ENCODE results near the gene CLDN1.
A peak's percentile ranks its signal among the peaks of the same experiment; 100 is the strongest.

CLDN1 gene

DNA sequence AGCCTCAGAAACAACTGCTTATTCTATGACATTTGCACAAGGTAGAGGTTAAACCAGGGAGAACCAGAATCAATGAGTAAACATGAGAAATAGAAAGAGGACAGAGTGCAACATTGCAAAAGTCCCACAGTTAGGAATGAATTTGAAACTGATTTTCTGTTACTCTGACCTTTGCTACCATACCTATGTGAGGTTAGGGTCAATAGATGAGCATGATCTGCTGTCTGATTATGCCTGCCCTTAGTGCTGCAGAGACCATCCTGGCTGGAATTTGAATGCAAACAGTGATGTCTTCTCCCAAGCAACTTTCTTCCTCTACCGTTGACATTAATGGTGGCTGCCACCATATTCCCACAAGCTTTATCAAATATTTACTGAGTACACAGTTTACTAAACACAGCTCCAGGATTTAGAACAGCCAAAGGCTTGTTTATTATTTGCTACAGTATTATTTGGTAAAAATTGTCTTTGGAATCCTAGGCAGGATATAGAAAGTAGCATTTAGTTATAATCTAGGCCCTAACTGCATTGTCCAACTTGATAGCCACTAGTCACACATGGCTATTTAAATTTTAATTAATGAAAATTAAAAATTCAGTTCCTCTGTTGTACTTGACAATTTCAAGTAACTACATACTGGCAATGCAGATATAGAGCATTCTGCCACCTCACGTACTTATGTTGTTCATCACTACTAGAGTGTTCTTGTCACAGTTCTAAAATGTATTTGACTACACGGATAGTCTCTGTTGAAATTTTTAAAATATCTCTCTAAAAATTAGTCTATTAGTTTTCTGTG lies 8.9 kb upstream of the CLDN1 start:
- no peak for DNase-seq

DNA sequence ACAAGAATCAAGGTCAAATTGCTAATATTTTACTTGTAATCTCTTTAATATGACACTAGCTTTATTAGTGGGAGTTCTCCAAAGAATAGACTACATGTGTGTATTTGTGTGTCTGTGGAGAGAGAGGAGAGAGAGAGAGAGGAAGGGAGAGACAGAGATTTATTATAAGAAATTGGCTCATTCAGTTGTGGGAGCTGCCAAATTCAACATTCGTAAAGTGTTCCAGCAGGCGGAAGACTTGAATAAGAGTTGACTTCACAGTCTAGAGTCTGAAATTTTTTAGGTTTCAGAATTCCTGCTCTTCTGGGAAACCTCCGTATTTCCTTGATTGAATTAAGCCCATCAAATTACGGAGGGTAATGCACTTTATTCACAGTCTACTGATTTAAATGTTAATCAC lies 4.7 kb upstream of the CLDN1 start:
- no peak for DNase-seq

DNA sequence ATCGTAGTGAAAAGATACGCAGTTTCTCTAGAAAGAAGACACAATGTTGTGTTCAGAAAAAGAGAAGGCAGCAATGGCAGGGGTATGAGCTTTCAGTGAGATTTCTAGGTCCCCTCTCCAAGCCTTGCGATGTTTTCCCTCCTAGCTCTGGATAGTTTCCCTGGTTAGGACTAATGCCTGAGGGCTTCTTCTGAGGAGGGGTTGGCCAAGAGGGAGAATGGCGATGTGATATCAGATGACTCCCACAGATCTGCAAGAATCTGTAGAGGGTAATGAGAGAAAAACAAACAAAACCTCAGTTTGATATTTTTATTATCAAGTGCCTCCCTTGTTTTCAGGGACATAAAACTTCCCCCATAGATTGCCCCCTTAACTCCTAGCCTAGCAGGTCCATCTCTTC lies 4.1 kb upstream of the CLDN1 start:
- DNase-seq: no peak

DNA sequence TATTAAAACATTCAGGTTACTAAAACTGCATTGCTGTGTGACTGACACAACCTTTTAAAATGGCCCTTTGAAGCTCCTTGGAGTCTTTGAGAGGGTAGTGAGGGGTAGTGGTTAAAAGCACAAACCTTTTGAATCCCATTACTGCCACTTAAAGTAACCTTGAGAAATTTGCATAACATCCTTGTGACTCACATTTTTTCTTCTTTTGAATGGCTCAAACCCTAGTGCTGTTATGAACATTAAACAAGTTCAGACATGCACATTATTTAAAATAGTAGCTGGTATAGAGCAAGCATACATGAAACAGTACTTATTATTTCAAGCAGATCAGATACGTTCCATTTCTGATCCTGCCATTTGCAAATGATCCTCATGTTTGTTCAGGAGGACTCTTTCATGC lies 3.7 kb upstream of the CLDN1 start:
- no peak for DNase-seq

DNA sequence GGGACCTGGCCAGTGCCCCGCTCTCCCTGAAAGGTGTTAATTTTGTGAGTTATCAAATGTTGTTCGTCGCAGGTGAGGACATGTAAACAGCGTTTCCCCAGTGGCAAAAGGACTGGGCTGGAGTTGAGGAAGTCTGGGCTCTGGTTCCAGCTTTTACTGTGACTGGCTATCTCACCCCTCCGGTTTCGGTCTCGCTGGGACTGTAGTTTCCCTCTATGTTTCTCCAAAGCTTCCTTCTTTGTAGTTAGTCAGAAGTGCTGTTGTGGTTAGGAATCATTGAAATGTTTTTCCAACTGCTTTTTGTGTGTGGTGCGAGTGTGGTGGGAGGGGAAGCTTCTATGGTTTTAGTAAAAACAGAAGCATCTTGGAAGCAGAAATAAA lies 990 bp upstream of the CLDN1 start:
- no peak for DNase-seq

DNA sequence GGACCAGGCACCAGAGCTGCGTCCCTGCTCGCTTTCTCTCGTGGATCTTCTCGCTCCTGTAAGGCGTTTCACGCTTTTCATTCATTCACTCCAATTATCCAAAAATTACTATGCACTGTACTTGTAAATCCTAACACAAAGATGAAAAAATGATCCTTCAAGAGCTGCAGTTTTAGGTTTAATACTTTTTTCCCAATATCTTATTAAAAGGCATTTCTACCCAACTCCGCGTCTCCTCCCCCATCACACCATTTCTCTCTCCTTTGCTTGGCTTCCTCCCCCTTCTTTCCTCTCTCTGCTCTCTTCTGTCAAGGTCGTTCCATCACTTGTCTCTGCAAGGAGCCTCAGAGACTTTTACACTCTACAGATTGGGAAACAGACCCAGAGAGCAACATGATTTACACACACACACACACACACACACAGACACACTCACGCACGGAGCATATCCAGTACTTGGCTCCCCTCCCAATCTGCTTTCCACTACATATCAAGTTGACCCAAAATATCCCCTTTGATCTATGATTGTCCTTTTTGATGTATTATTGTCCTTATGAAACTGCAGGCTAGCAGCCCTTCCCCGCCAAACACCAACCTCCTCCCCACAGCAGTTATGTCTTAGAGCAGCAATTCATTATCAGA lies 479 bp upstream of the CLDN1 start:
- DNase-seq: no peak

DNA sequence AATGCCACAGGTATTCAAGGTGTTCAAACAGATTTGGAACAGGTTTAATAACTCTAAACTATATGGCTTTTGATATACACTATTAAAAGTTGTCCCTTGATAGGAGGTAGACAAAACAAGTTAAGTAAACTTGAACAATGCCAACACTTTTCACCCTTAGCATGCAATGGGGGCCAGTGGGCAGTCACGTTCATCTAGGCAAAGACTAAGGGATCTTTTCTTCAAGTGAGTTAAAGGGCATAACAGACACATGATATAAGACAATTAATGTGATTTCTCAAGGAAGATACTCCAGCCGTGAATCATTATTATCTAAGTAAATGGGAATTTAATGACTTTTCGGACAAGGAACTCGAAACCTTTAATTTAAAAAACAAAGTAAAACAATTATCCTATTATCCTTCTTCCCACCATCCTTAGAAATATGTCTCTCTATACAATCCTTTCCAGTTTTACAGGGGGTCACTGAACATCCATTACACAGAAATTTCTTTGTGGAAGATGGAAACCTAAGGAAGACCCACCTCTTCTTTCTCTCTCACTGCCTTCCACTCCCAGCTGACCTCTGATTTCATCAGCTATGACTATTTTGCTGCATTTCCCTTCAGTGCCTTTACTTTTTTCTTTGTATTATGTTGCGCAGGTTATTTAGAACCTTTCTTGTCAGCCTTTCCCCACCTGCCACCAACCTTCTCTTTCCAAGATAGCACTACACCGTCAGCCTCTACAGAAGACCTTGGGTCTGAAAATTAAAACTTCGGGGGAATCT lies 1.5 kb downstream of the CLDN1 start:
- DNase-seq: no peak

DNA sequence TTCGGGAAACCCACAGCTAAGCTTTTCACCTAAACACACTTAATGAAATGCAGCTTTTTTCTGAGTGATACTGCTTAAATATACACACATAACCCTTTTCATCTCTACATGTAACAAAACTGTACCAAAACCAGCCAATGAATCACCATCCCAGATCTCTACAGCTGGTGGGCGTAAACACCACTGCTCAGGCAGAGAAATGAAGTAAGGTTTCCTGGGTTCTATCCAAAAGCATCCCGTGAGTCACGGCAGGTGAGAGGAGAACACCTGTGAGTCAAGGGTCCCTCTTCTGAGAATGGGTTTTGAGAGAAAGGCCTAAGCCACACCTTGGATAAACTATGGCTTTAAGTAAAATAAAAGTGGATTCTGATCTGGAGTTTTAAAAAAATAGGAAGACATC lies 2.6 kb downstream of the CLDN1 start:
- no peak for DNase-seq

DNA sequence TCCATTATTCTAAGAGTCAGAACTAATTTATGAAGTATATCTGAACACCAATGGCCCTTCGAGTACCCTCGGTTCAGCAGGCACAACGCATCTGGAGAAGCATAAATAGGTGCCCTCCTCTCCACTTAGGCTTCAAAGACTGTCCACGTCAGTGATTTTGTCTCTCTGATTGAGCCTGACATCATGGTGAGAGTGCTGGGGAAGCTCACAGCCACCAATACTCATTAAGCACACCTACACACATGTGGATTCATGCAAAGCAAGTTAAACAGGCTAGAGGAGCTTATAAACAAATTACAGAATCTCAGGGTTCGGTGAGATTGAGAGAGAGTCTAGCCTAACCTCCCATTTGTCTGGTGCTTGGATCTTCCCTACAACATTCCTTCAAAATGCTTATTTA lies 3.6 kb downstream of the CLDN1 start:
- no peak for DNase-seq

DNA sequence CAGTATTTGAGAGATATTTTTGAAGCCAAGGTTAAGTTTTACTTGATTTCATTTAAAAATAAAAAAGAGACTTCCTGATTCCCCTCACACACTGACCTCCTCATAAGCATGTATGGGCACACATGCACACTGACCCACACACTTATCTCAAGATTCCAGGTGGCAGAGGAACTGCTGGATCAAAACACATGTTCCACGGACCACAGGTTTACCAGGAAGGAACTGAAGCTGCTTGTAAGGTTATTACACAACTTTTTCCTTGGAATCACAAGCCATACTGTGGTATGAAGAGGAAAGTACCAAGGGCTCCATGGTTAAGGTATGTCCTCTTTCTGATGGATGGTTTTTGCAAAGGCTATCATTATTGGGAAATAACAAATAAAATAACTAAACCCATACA lies 7.5 kb downstream of the CLDN1 start:
- no peak for DNase-seq

DNA sequence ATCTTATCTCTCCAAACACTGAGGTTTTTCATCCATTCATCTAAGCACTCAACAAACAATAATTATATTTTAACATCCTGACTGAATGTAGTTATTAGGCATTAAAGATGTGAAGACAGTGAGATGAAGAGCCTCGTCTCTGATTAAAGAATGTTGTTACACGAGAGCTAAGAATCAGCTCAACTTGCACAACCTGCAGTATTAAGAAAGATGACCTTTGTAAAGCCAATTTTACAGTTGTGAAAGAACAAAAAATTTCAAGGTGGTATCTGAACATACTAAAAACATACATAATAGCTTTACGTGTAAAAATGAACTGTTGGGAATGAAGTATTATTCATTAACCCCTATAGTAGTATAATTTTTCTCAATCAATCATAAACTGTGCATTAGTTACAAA lies 12.8 kb downstream of the CLDN1 start:
- no peak for DNase-seq

DNA sequence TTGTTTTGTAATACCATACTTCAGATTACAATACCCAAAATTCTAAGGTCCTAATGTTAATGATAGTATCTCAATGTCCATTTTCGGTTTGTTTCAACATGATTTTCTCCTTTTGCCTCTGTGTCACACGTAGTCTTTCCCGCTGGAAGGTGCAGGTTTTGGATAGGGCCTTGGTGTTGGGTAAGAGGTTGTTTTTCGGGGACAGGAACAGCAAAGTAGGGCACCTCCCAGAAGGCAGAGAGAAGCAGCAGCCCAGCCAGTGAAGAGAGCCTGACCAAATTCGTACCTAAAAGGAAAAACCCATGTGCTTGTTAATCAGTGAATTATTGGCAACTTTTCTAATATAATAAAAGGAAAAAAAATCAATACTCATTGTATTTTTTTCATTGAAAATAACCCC lies 14.1 kb downstream of the CLDN1 start:
- DNase-seq: no peak

DNA sequence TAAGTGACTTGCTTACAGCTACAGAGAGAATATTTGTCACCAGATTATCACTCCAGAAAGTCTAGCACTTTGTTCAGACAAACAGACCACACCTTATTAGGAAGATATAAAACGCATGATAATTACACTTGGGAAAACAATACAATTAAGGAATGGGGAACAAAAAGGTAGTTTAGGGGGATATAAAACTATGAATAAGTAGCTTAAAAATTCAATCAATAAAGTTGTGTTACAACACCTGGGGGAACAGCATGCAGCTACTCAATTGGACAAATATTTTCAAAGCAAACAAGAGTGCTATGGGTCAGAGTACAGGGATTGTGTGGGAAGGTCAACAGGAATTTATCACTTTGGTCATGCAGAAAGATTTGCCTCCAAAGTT lies 15.1 kb downstream of the CLDN1 start:
- no peak for DNase-seq

DNA sequence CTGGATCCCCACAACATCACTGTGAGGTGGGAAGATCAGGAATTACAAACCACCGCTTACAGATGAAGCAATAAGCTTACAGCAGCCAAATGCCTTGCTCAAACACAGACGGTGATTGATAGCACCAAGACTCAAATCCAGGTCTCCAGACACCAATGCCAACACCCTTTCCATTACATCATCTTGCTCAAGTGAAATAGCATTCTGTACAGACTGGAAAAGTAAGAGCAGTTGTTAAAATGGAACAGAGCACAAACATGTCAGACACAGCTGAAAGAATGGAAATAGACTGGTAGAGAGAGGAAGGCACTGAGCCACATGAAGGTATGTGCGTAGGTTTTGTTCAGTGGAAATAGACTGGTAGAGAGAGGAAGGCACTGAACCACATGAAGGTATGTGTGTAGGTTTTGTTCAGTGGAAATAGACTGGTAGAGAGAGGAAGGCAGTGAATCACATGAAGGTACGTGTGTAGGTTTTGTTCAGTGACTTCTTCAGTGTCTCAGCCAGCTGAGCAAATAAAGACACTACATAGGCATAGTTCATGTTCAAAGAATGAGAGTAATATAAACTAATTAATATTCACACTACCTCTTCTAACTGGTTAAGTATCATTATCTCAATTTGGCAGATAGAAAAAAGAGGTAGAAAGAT lies 15.6 kb downstream of the CLDN1 start:
- DNase-seq: no peak

DNA sequence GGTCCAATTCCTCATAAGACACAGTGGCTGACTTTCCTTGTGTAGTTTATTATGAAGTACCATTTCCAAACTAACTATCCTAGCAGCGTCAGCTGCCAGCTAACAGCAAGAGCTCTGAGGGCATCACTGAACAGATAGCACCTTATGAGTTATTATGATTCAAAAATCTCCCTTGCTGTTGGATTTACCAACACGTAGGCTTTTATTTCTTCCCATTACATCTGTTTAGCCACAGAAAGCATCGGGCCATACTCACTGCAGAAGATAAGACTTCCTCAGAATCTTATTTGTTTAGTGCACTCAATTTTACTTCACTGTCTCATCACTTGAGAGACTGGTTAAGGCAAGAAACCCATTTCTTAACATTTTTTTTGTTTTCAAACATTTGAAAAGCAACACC lies 16.2 kb downstream of the CLDN1 start:
- no peak for DNase-seq

DNA sequence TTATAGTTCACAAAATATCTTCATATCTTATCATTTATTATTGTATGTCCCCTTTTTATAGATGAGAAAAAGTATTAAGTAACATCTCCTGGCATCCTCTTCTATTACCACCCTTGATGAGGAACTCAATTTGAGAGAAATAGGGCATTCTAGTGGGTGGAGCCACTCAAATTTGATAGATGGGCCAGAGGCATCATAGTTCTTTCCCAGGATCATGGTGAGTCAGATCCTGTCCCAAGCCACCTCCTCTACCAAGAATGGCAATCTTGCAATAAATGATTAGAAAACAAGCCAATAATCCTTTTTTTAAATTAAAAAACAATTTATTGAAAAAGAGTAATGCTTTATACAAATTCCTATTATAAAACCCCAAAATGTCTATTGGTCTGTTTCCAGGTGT lies 16.8 kb downstream of the CLDN1 start:
- no peak for DNase-seq

DNA sequence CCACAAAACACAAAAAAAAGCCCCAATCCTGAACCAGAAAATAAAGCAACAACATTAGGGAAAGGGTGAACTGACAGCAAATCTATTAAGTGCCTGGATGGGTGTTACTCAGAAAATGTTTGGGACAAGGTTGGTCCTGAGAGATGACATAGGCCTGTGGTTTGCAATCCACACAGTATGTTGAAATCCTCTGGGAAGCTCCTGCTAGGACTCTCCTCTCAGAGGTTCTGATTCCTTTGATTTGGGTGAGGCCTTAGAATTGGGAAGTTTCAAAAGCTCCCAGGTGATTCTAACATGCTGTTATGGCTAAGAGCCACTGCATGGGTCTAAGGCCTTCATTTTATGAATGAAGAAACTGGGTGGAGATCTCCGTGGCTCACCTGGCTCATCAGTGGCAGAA lies 18.4 kb downstream of the CLDN1 start:
- no peak for DNase-seq

DNA sequence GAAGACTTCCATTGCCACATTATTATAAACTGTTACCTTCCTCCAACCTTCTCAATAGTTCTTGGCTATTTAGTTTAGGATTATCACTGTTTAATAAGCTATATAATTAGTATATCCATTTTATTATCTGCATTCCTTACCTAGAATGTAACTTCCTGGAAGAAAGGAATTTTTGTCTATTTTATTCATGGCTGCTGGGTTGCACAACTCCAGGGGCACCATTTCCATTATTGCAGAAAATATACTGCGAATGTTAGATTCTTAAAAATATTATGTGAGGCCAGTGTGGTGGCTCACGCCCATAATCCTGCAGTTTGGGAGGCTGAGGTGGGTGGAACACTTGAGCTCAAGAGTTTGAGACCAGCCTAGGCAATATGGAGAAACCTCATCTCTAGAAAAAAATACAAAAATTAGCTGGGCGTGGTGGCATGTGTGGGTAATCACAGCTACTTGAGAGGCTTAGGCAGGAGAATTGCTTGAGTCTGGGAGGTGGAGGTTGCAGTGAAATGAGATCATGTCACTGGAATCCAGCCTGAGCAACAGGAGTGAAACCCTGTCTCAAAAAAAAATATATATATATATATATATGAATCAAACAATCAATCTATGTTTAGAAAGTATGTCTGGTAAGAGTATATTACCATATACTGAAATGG lies 19.9 kb downstream of the CLDN1 start:
- no peak for DNase-seq

DNA sequence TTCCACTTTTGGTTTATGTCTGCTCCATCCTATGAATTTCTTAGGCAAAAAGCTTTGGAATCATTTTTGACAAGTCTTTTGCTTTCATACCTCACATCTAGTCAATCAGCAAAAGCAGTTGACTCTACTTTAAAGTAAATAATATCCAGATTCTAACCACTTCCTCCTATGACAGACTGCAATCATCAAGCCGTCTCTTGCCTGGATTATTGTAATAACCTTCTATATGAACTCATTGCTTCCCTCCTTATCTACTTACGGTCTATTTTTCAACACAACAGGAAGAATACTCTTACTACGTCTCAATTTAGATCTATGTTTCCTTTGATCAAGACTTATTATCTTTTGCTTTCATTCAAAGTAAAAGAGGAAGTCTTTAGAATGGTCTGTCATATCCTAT lies 20.7 kb downstream of the CLDN1 start:
- peak; percentile 21 for DNase-seq

DNA sequence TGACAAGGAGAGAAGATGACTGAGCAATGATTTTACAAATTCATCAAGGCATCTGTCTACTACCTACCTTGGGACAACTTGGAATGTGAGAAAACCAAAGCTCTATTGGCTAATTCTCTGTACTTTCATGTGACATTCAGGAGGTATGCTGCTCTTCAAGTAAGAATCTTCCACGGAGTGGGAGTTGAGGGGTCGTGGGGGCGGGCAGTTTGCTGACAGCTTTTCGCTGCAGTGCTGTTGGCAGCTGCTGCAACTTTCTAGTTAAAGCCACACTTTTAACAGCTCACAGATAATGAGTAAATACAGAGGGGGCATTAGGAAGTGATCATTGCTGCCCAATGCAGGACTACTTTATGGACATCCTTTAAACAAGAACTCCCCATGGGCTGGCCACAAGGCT lies 22.3 kb downstream of the CLDN1 start:
- DNase-seq: no peak

DNA sequence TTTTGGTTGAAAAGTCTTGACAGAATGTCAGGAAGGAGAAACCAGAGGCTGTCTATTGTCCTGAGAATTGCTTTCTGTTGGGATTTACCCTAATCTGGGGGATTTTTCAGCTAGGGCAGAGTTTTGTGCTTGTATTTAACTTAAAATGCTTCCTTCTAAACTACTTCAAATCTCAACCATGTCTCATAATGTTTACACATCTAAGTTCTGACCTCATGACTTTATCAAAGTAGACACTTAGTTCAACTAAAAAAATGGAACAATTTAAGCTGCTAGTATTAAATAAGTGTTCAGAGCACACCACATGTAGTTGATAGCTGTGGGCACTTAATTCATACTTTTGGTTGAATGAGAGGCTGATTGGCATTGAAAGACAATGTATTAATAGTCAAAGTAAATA lies 28.2 kb downstream of the CLDN1 start:
- DNase-seq: no peak

DNA sequence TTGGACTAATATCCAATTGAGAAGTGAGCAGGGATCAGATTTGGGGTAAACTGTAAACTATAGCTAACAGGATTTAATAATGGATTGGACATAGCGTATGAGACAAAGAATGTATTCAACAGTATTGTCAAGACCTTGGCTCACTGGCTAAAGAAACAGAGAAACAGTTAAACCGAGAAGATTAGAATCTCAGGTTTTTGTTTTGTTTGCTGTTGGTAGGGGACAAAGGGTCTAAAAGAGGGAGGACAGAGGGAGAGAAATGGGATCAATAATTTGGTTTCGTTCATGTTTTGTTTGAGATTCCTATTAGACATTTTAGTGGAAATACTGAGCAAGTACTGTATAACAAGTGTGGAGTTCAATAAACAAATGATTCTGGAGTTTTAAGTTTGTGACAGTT lies 28.6 kb downstream of the CLDN1 start:
- no peak for DNase-seq

DNA sequence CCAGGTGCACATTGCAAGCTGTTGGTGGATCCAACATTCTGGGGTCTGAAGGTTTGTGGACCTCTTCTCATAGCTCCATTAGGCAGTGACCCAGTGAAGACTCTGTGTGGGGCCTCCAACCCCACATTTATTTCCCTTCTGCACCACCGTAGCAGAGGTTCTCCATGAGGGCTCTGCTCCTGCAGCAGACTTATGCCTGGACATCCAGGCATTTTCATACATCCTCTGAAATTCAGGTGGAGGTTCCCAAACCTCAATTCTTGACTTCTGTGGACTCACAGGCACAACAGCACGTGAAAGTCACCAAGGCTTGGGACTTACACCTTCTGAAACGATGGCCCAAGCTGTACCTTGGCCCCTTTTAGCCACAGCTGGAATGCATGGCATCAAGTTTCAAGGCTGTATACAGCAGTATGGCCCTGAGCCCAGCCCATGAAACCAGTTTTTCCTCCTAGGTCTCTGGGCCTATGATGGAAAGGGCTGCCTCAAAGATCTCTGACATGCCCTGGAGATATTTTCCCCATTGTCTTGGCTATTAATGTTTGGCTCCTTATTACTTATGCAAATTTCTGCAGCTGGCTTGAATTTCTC lies 30.2 kb downstream of the CLDN1 start:
- DNase-seq: no peak
